ENCODE measurements around the gene WASF3. TPM values are rescaled to one million over a fixed set of nuclear protein-coding genes. Genes with fewer than 3 reads are reported as not detected.

WASF3 gene
- total RNA-seq, 1 donor from 2014 or later: 0.13 TPM

GRCh38 chr13:26726684-26727083 lies 169.2 kb downstream of the WASF3 start:
- intact Hi-C loops (cut with micrococcal nuclease): no loop called here
- H3K36me3 Mint-ChIP-seq (ENCODE audit: low read depth): no peaks in the 10 kb centered on the region
- DNase-seq (ENCODE audit: low spot score): no peak
- H3K27ac Mint-ChIP-seq: no peak overlapping the region
- no peaks in the 10 kb centered on the region for H3K9me3 Mint-ChIP-seq
- H3K4me3 Mint-ChIP-seq: no peak overlapping the region
- peaks cover under 1% of the 10 kb centered on the region for H3K4me1 Mint-ChIP-seq (ENCODE audit: low read depth)
- no peaks in the 10 kb centered on the region for H3K27me3 Mint-ChIP-seq (ENCODE audit: insufficient read depth)

DNA sequence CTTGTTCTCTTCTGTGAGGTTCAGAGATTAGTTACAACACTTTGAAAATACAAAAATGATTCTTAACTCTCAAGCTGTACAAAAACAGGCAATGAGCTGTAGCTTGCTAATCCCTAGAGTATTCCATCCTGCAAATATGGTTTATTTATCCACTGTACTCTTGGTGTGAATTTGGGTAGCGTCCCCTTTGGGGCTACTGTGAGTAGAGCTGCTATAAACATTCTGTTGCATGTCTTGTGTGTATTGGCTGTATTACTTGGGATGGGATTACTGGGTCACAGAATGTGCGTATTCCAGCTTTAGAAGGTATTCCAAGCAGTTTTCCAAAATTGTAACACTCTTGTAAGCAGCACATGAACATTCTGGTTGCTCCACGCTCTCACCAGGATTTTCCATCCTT lies 169.6 kb downstream of the WASF3 start:
- Mint-ChIP-seq H3K27ac (no peak overlapping the region), H3K27me3 (ENCODE audit: insufficient read depth) (no peaks in the 10 kb centered on the region), H3K36me3 (ENCODE audit: low read depth) (no peaks in the 10 kb centered on the region), H3K4me1 (ENCODE audit: low read depth) (no peaks in the 10 kb centered on the region), H3K4me3 (no peak overlapping the region), H3K9me3 (no peaks in the 10 kb centered on the region)
- intact Hi-C loops (cut with micrococcal nuclease): no loop called here
- no peak for DNase-seq (ENCODE audit: low spot score)

- no peak overlapping the region for H3K4me3 Mint-ChIP-seq
- no peak for DNase-seq (ENCODE audit: low spot score)
- intact Hi-C loops (cut with micrococcal nuclease): no loop called here
- no peaks in the 10 kb centered on the region for H3K9me3 Mint-ChIP-seq
- no peaks in the 10 kb centered on the region for H3K27me3 Mint-ChIP-seq (ENCODE audit: insufficient read depth)
- no peak overlapping the region for H3K27ac Mint-ChIP-seq
- H3K4me1 Mint-ChIP-seq (ENCODE audit: low read depth): no peaks in the 10 kb centered on the region
- no peaks in the 10 kb centered on the region for H3K36me3 Mint-ChIP-seq (ENCODE audit: low read depth)
These were observed 170.2 kb downstream of the WASF3 start for GRCh38 chr13:26727633-26728032.

DNA sequence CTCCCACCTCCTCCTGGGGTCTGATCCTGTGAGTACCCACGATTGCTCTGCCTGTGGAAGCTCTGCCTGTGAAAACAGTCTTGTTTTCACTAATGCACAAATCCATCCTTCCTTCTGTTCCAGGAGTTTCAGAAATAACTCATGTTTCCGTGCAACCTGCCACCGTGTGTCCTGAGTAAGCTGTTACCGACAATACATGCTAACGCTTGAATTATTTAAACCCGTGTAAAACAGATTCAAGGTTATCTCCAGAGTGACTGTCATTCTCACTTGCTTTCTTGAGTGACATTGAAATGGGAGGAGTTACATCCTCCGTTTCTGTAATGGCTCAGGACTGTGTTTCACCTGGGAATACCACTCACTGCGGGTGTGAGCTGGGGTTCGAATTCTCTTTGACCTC lies 178.2 kb downstream of the WASF3 start:
- DNase-seq (ENCODE audit: low spot score): no peak
- Mint-ChIP-seq H3K4me1 (ENCODE audit: low read depth) (no peaks in the 10 kb centered on the region), H3K27ac (no peak overlapping the region), H3K36me3 (ENCODE audit: low read depth) (no peaks in the 10 kb centered on the region), H3K9me3 (peaks cover 26% of the 10 kb centered on the region), H3K27me3 (ENCODE audit: insufficient read depth) (peaks cover 2% of the 10 kb centered on the region), H3K4me3 (no peak overlapping the region)
- intact Hi-C loops (cut with micrococcal nuclease): no loop called here

Other genes with a start within 250 kb of the WASF3 start
- gene GPR12, start 203.1 kb downstream of the WASF3 start, total RNA-seq: not detected in 2 replicates